GM21737 (cell line): Measurements from ENCODE around the gene TNFAIP8.

Experiments
- ATAC-seq: cut with Tn5 transposase; IDR thresholded peaks from one replicate; pipeline ENCODE4 v1.9.1; 2021; ENCODE audit warnings: mild to moderate bottlenecking, moderate library complexity; ENCODE audit not compliant: unreplicated experiment

Gene TNFAIP8

DNA sequence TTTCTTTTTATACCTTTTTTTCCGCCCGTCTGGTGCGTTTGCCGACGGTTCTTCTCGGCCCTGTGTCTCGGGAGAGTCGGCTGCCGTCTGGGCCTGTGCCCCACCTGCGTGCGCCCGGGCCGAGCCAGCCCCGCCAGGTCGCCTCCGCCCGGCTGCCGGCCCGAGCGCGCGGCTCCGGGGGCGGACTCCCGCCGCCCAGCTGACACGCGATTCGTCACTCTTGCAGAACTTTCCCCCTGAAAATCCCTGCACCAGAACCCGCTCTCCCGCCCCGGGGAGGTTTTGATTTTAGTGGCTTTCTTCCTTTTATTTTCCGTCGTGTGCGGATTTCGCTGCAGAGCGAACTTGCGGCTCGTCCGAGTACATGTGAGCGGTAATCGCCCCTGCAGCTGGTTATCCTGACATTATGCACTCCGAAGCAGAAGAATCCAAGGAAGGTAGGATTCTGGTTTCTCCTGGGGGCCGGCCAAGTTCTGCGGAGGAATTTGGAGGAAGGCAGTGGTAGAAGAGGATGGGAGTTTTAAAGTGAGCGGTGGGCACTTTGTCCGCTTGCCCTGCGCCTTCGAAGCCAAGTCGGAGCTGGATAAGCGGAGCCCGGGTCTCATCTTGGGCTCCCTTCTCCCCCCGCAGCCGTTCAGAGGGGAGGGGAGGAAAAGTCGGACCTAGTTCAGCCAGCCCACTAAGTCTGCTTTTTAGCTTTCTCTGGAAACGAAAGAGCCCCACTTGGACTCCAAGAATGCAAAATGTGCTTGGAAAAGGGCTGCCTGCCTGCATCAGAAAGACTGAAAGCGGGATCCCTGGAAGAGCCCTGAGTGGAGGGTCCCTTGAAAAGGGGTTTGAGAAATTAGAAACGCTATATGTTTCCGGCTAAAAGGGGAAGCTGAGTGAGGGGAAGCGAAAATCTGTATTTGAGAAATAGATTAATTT, at the start of gene TNFAIP8:
TNFAIP8 (plus strand) TSS at position 335 of the 927 bp plus-strand sequence; CDS start at position 407, 72 bp downstream.
- peak; percentile 45 for ATAC-seq

- no peak for ATAC-seq
Observed at GRCh38 chr5:119307170-119307569, 48.6 kb upstream of the TNFAIP8 start.

GRCh38 chr5:119309326-119309725, 46.5 kb upstream of the TNFAIP8 start:
- peak; percentile 26 for ATAC-seq

DNA sequence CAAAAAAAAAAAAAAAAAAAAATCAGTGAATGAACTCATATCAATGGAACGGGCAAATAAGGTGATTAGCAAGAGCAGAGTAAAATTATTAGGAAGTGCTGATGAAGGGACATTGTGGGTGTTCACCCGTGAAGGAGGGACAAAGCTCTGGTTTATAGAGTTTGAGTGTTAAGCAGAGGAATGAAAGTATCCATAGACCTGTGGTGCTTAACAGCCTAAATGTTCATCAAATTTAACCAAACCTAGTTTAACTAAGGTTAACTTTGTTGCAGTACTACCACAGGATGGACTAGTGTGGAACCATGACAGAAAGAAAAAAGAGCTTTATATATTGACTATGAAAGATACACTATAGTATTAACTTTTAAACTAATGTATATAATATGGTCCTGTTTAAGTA, 44.1 kb upstream of the TNFAIP8 start:
- no peak for ATAC-seq

- ATAC-seq: no peak
Observed at GRCh38 chr5:119312403-119312802, 43.4 kb upstream of the TNFAIP8 start.

GRCh38 chr5:119313197-119313596, 42.6 kb upstream of the TNFAIP8 start:
- no peak for ATAC-seq

DNA sequence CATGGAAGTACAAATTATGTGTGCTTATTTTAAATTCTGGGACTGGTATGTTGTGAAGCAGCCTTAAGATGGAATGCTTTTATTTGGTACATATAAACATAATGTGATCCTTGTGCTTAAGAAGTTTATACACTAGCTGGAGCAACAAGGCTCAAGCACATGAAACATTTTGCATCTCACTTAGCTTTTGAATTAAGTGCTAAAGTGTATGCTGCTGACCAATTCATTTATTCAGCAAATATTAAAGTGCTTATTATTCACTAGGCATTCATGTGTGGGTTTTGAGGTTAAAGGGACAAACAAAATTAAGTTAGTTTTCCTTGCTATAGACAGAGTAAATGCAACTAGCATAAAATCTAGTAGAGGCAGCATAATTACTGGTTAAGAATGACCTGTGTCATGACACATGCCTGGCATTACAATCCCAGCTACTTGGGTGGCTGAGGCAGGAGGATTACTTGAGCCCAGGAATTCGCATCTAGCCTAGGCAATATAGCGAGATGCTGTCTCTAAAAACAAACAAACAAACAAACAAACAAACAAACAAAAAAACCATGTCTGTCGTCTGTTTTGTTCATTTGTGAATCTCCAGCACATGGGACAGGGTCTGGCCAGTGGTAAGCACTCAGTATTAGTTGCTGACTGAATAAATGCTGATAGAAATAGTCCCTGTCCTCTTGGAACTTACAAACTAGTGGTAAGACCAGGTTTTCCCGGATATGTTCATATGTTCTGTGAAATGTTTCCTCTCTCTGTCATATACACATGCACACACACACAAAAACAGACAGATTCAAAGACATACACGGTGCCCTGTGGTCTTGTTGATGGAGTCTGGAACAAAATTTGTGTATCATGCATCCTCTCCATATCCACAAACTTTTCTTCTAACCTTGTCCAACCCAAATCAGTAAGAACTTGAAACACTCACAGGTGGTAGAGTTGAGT, 41.9 kb upstream of the TNFAIP8 start:
- no peak for ATAC-seq

DNA sequence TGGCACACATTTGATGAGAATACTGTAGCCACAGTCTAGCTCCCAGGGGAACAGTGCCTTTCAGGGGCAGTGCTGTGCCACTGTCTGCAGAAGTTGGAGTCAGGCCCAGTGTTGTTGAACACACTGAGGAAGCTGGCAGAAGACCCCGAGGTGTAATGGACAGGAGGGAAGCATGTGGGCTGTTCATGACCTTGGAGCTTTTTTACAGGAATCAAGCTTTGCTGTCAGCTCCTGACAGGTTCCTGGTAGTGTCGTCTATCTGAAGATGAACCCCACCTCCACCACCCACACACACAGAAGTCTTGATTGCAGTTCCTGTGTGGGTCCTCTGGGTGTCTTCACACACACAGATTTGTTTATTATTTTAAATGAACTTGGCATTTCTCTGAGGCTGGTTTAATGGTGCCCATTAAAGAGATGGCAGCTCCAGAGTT, 40.3 kb upstream of the TNFAIP8 start:
- ATAC-seq: peak; percentile 78

GRCh38 chr5:119316086-119316485, 39.7 kb upstream of the TNFAIP8 start:
- no peak for ATAC-seq

- no peak for ATAC-seq
Observed at GRCh38 chr5:119316906-119317305, 38.9 kb upstream of the TNFAIP8 start.

DNA sequence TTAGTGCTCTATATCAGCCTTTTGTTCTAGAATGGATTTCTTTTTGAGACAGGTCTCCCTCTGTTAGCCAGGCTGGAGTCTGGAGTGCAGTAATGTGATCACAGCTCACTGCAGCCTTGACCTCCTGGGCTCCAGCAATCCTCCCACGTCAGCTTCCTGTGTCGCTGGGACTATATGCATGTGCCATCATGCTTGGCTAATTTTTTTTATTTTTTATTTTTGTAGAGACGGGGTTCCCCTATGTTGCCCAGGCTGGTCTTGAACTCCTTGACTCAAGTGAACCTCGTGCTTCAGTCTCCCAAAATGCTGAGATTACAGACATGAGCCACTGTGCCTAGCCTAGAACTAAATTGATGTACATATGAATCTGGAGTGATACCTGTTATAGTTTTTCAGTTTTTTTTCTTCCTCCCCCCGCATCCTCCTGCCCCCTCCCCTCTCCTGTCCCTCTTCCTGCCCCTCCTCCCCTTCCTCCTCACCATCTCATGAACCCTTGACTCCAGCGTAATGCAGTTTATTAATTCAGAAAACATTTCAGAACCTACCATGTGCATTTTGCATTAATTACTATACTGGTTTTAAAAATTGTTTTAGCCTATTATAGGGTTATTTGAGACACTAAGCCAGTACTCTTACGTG, 37.4 kb upstream of the TNFAIP8 start:
- ATAC-seq: no peak

DNA sequence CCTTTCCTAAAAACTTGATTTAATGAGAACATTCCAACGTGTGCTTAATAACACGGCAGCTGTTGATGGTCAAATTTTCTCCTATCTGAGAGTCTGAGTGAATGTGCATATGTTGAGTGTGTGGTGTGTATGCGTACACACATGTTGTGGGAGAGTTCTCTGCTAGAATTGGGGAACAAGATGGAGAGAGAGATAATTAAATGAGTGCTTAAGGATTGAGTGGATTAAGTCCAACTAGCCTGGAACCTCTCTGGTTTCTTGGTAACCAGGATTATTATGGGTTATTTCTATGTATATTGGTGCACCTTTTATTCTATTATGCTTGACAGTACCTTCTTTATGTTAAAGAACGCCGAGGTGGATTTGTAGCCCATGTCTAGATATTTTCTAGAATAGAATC, 36.4 kb upstream of the TNFAIP8 start:
- ATAC-seq: no peak

DNA sequence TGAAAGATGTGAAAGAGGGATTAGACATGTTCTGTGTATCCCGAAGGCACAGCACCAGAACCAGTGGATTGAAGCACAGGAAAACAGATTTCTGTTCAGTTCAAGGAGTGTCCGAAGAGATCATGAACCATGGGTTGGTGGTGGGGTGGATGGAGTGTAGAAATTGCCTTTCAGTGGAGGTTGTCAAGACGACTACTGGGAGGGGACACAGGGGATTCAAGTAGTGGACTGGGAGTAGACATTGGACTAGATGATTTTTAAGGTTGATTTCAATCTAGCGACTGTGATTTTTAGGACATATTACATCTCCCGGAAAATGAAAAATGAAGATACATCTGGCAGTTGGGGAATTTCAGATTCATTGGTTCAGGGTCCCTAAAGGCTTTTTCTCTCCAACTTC, 35.9 kb upstream of the TNFAIP8 start:
- ATAC-seq: no peak

DNA sequence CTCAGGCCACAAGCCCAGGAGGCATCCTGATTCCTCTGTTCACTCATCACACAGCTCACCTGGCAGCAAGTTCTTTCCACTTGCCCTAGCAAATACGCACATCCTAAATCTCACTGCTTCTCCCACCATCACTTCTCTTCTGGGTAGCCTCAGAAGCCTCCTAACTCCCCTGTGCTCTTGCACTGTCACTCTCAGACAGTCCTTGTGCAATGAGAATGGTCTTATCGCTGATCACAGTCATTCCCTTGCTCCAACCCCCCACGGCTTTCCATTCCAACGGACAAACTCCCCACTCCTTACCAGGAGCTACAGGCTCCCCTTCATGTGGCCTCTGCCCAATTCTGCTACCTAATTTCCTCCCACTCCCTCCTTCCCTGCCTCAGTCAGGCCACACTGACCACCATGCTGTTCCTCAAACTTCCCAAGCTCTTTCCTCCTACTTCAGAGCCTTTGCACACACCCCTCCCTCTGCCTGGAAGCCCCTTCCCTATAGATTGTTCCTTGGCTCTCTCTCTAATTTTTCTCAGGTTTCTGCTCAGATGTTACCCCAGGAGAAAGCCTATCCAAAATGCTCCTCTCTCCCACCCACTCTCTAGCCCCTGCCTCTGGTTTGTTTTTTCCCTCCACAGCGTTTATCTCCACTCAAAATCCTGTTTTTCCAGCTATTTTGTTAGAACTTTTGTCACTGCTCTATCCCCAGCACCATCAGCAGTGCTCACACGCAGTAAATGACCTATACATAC, 34.1 kb upstream of the TNFAIP8 start:
- no peak for ATAC-seq

- no peak for ATAC-seq
Observed at GRCh38 chr5:119322312-119322947, 33.4 kb upstream of the TNFAIP8 start.

DNA sequence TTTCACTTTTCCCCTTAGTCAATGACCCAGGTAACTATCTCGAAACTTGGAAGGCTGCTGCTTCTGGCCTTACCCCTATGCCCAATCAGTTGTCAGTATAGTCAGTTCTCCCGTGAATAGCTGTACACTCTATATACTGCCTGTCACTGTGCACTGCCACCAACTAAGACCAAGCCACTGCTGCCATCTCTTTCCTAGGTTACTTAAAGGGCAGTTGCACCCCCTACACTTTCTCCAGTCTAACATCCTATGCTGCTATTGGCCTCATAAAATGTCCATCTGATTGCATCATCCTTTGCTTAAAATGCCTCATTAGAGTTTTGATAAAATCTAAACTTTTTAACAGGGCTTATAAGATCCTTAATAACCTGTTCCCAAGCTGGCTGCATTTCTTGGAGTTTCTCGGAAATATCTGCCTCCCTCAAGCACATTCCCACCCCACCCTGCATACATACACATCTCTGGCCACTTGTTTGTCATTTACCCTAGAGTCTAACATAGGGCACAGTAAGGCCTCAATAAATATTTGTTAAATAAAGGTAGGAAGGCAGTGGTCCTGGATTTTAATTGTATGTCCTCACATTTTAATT, 32.8 kb upstream of the TNFAIP8 start:
- ATAC-seq: no peak

DNA sequence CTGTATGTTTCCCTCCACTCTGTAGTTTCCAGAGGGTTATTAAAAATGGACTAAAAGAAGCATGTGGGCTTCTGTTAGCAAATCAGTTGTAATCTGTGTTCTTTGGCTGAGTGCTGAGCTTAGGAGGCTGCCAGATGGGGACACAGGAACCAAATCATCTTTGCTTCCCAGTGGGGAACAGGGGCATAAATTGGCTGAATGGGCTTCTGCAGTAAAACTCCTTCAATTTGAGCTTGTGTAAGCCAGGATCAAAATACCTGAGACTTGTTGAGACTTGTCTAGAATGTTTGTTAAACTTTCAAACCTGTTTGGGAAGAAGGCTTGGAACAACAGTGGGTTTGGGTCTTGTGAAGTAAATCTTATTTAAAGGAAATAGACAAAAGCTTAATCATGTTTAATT, 32.2 kb upstream of the TNFAIP8 start:
- ATAC-seq: no peak

- no peak for ATAC-seq
Observed at GRCh38 chr5:119324842-119325241, 31.0 kb upstream of the TNFAIP8 start.

GRCh38 chr5:119327018-119327417, 28.8 kb upstream of the TNFAIP8 start:
- ATAC-seq: no peak
